ENCODE measurements around the gene FILIP1L. TPM values are rescaled to one million over a fixed set of nuclear protein-coding genes. Genes with fewer than 3 reads are reported as not detected.

FILIP1L gene
- total RNA-seq, 1 experiment from 2014 or later = 15.5 TPM

DNA sequence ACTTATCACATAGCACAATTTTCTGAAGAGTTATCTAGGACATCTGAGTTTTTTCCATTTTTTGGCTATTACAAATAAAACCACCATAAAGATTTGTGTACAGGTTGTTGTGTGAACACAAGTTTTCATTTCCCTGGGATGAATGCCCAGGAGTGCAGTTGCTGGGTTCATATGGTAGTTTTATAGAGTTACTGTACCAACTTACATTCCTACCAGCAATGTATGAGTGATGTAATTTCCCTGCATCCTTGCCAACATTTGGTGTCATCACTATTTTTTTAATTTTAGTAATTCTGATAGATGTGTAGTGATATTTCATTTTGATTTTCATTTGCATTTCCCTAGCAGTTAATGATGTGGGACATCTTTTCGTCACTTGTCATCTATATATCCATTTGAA lies 20.5 kb downstream of the FILIP1L start:
- POLR2A ChIA-PET = no interaction called here
- no peaks in the 10 kb centered on the region for H3K9me3 ChIP-seq
- intact Hi-C loops (cut with micrococcal nuclease; ENCODE audit: unreplicated experiment) = no loop called here

DNA sequence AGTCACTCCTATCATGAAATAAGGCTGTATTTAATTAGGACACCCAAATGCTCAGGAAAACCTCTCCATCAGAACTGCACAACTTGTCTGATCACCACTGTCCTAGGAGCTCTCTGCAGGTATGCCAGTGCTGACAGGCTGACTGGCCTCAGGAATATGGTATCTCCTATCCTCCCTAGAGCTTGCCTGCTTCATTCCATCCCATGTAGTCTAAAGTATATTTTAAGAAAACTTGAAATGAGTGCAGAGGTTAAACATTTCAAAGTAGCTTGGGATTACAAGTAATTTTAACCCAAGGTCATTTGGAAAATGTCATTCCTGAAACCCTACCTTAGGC lies 23.7 kb downstream of the FILIP1L start:
- Mint-ChIP-seq H3K36me3 (ENCODE audit: insufficient read depth, unreplicated experiment) (no peaks in the 10 kb centered on the region), H3K4me3 (ENCODE audit: unreplicated experiment) (no peak overlapping the region), H3K27ac (ENCODE audit: unreplicated experiment) (no peak overlapping the region), H3K27me3 (ENCODE audit: insufficient read depth, unreplicated experiment) (no peaks in the 10 kb centered on the region), H3K9me3 (ENCODE audit: unreplicated experiment) (peaks cover 1% of the 10 kb centered on the region), H3K4me1 (ENCODE audit: low read depth, unreplicated experiment) (peaks cover 42% of the 10 kb centered on the region)
- peaks cover 47% of the 10 kb centered on the region for H3K4me1 ChIP-seq
- intact Hi-C loops (cut with micrococcal nuclease; ENCODE audit: unreplicated experiment) = no loop called here
- DNase-seq = no peak
- H3K36me3 ChIP-seq (ENCODE audit: control insufficient read depth, insufficient read depth, low read length) = no peaks in the 10 kb centered on the region
- ChIA-PET CTCF (interaction anchor here (1.2 to 1.7 kb wide), 2 partner anchors 14 to 164 kb away, joined by 3 to 9 read pairs; no protein-coding TSS in a partner anchor), POLR2A (no interaction called here)
- BruUV-seq (replicated peaks) = no TSS peak
- H3K4me3 ChIP-seq (ENCODE audit: low read depth, low read length) = no peak overlapping the region
- H3K9me3 ChIP-seq = no peaks in the 10 kb centered on the region
- TF ChIP-seq, protein P1, sequence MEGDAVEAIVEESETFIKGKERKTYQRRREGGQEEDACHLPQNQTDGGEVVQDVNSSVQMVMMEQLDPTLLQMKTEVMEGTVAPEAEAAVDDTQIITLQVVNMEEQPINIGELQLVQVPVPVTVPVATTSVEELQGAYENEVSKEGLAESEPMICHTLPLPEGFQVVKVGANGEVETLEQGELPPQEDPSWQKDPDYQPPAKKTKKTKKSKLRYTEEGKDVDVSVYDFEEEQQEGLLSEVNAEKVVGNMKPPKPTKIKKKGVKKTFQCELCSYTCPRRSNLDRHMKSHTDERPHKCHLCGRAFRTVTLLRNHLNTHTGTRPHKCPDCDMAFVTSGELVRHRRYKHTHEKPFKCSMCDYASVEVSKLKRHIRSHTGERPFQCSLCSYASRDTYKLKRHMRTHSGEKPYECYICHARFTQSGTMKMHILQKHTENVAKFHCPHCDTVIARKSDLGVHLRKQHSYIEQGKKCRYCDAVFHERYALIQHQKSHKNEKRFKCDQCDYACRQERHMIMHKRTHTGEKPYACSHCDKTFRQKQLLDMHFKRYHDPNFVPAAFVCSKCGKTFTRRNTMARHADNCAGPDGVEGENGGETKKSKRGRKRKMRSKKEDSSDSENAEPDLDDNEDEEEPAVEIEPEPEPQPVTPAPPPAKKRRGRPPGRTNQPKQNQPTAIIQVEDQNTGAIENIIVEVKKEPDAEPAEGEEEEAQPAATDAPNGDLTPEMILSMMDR (IDR thresholded peaks at IDR 0.05; ENCODE audit: insufficient read depth in 1 of 2, low read depth in 1 of 2, low read length in 1 of 2, severe bottlenecking in 1 of 2, unreplicated experiment in 1 of 2) = no peak
- no peaks in the 10 kb centered on the region for H3K27me3 ChIP-seq (replicated peaks; ENCODE audit: control insufficient read depth, insufficient read depth, low read length)

More for the DNA sequence above, 20.5 kb downstream of the FILIP1L start:
- TF ChIP-seq, protein P1 (IDR thresholded peaks at IDR 0.05; ENCODE audit: insufficient read depth in 1 of 2, low read depth in 1 of 2, low read length in 1 of 2, severe bottlenecking in 1 of 2, unreplicated experiment in 1 of 2) = no peak
- Mint-ChIP-seq H3K36me3 (ENCODE audit: insufficient read depth, unreplicated experiment) (no peaks in the 10 kb centered on the region), H3K27me3 (ENCODE audit: insufficient read depth, unreplicated experiment) (no peaks in the 10 kb centered on the region), H3K9me3 (ENCODE audit: unreplicated experiment) (peaks cover 12% of the 10 kb centered on the region), H3K27ac (ENCODE audit: unreplicated experiment) (no peak overlapping the region), H3K4me3 (ENCODE audit: unreplicated experiment) (no peak overlapping the region), H3K4me1 (ENCODE audit: low read depth, unreplicated experiment) (peaks cover 38% of the 10 kb centered on the region)
- CTCF ChIA-PET = no interaction called here
- no TSS peak for BruUV-seq (replicated peaks)
- Histone ChIP-seq H3K4me3 (ENCODE audit: low read depth, low read length) (no peak overlapping the region), H3K27me3 (replicated peaks; ENCODE audit: control insufficient read depth, insufficient read depth, low read length) (no peaks in the 10 kb centered on the region), H3K36me3 (ENCODE audit: control insufficient read depth, insufficient read depth, low read length) (no peaks in the 10 kb centered on the region), H3K4me1 (peaks cover 52% of the 10 kb centered on the region)
- DNase-seq = no peak

DNA sequence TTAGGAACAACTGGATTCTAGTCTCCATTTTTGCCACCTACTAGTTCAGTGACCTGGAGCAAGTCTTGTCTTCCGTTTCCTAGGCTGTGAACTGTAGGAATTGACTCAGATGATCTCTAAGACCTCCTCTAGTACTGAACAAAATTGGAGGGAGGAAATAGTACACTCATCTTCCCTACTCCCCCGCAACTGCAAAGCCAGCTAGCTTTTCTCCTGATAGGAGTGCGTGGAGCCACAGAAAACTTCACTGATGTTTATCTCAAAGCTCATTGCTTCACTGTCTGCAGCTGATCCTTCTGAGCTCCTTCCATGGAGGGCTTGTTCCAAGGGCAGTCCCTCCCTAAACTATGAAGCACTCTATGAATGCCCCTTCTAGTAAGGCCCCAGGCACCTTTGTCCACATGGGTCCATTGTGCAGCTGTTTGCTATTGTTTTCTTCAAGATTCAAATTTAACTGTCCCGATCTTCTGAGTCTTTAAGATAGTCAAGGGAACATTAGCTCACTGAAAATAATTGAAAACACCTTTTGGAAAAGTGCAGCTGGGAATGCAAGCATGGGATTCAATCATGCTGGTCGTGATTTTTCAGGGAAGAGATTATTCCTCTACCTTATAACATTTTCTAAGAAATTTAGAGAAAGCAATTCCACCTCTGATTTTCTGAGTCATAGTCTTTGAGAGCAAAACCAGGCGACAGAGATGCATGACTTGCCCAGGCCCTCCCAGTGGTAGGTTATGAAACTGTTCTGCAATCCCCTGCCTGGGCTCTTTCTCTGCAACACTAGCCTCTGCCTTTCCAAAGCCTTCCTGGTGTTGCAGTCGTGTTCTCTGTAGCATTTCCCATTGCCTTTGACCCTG lies 24.3 kb downstream of the FILIP1L start:
- Mint-ChIP-seq H3K9me3 (ENCODE audit: unreplicated experiment) (no peaks in the 10 kb centered on the region), H3K27ac (ENCODE audit: unreplicated experiment) (peak overlapping the region; percentile 73), H3K4me3 (ENCODE audit: unreplicated experiment) (no peak overlapping the region), H3K4me1 (ENCODE audit: low read depth, unreplicated experiment) (peaks cover 44% of the 10 kb centered on the region), H3K27me3 (ENCODE audit: insufficient read depth, unreplicated experiment) (no peaks in the 10 kb centered on the region), H3K36me3 (ENCODE audit: insufficient read depth, unreplicated experiment) (no peaks in the 10 kb centered on the region)
- peaks cover 47% of the 10 kb centered on the region for H3K4me1 ChIP-seq
- TF ChIP-seq, protein P1 (IDR thresholded peaks at IDR 0.05; ENCODE audit: insufficient read depth in 1 of 2, low read depth in 1 of 2, low read length in 1 of 2, severe bottlenecking in 1 of 2, unreplicated experiment in 1 of 2) = peak; percentile 64
- no peaks in the 10 kb centered on the region for H3K27me3 ChIP-seq (replicated peaks; ENCODE audit: control insufficient read depth, insufficient read depth, low read length)
- peak; percentile 57 to 60 for DNase-seq
- intact Hi-C loops (cut with micrococcal nuclease; ENCODE audit: unreplicated experiment) = no loop called here
- no TSS peak for BruUV-seq (replicated peaks)
- CTCF ChIA-PET = interaction anchor here (0.6 to 1.7 kb wide), 3 partner anchors 14 to 164 kb away, joined by 3 to 9 read pairs (median 3); no protein-coding TSS in a partner anchor
- no peak overlapping the region for H3K4me3 ChIP-seq (ENCODE audit: low read depth, low read length)
- no peaks in the 10 kb centered on the region for H3K36me3 ChIP-seq (ENCODE audit: control insufficient read depth, insufficient read depth, low read length)
- POLR2A ChIA-PET = no interaction called here
- H3K9me3 ChIP-seq = no peaks in the 10 kb centered on the region
